Liver (tissue), 9 donors: Measurements from ENCODE around the gene PRC1. TPM values are rescaled to one million over a fixed set of nuclear protein-coding genes. Genes with fewer than 3 reads are reported as not detected.

ENCODE experiments used
- DNase-seq: peaks from one replicate; pipeline ENCODE4 v3.0.0-alpha.2; 2017; ENCODE audit warnings: low spot score
- H3K27ac ChIP-seq, 2 donors: one replicate each; pipeline ENCODE4 v1.7.0; 2013; ENCODE audit warnings: inconsistent platforms in 2 of 2, low read length in 2 of 2, control low read depth in 1 of 2, low read depth in 1 of 2, mild to moderate bottlenecking in 1 of 2
- H3K27me3 ChIP-seq, 4 donors: one replicate each; pipeline versions ENCODE4 v1.6.1 to v1.7.0; 2013; ENCODE audit warnings: low read length in 3 of 4, inconsistent platforms in 1 of 4, mild to moderate bottlenecking in 1 of 4, moderate library complexity in 1 of 4; ENCODE audit not compliant: control insufficient read depth in 4 of 4, insufficient read depth in 4 of 4
- H3K36me3 ChIP-seq, 4 donors: one replicate each; pipeline versions ENCODE4 v1.6.1 to v1.7.0; 2013; ENCODE audit warnings: low read length in 3 of 4, mild to moderate bottlenecking in 3 of 4, low read depth in 1 of 4, moderate library complexity in 1 of 4; ENCODE audit not compliant: control insufficient read depth in 4 of 4, insufficient read depth in 3 of 4
- H3K4me1 ChIP-seq, 4 donors: one replicate each; pipeline versions ENCODE4 v1.6.1 to v1.7.0; 2013; ENCODE audit warnings: low read length in 3 of 4, mild to moderate bottlenecking in 3 of 4, moderate library complexity in 1 of 4; ENCODE audit not compliant: control insufficient read depth in 4 of 4, insufficient read depth in 4 of 4
- H3K4me3 ChIP-seq, 3 donors: one replicate each; pipeline versions ENCODE4 v1.6.1 to v1.7.0; 2013; ENCODE audit warnings: low read length in 3 of 3, control low read depth in 1 of 3, low read depth in 1 of 3, mild to moderate bottlenecking in 1 of 3
- H3K9ac ChIP-seq, 2 donors: one replicate each; pipeline ENCODE4 v1.7.0; 2013; ENCODE audit warnings: low read length in 2 of 2, mild to moderate bottlenecking in 2 of 2, moderate library complexity in 2 of 2, control low read depth in 1 of 2, low read depth in 1 of 2
- H3K9me3 ChIP-seq, 4 donors: one replicate each; pipeline versions ENCODE4 v1.6.1 to v1.7.0; 2013; ENCODE audit warnings: low read length in 3 of 4; ENCODE audit not compliant: control insufficient read depth in 4 of 4
- ATF3 ChIP-seq: IDR thresholded peaks from 2 replicates; pipeline ENCODE4 v1.6.1; 2016; ENCODE audit warnings: antibody characterized with exemption
- EGR1 ChIP-seq, 2 donors: IDR thresholded peaks; 2 replicates each; pipeline ENCODE4 v1.6.1; 2016 to 2018; ENCODE audit warnings: antibody characterized with exemption in 2 of 2, low read depth in 2 of 2
- FOXA1 ChIP-seq: IDR thresholded peaks from 2 replicates; pipeline ENCODE4 v1.6.1; 2016; ENCODE audit warnings: antibody characterized with exemption
- FOXA2 ChIP-seq: IDR thresholded peaks from 2 replicates; pipeline ENCODE4 v1.6.1; 2016; ENCODE audit warnings: antibody characterized with exemption
- GABPA ChIP-seq, 2 donors: IDR thresholded peaks in 1 of 2; conservative IDR thresholded peaks in 1 of 2; 2 replicates each; pipeline ENCODE4 v1.6.1; 2016; ENCODE audit warnings: antibody characterized with exemption in 2 of 2, mild to moderate bottlenecking in 1 of 2, moderate library complexity in 1 of 2
- HNF4A ChIP-seq, 2 donors: conservative IDR thresholded peaks; 2 replicates each; pipeline ENCODE4 v1.6.1; 2016; ENCODE audit warnings: antibody characterized with exemption in 2 of 2, mild to moderate bottlenecking in 2 of 2
- JUND ChIP-seq, 2 donors: IDR thresholded peaks; 2 replicates each; pipeline ENCODE4 v1.6.1; 2016; ENCODE audit warnings: antibody characterized with exemption in 2 of 2
- MAX ChIP-seq: IDR thresholded peaks from 2 replicates; pipeline ENCODE4 v1.6.1; 2016; ENCODE audit warnings: antibody characterized with exemption
- NR2F2 ChIP-seq: IDR thresholded peaks from 2 replicates; pipeline ENCODE4 v1.6.1; 2016; ENCODE audit warnings: antibody characterized with exemption
- REST ChIP-seq: IDR thresholded peaks from 2 replicates; pipeline ENCODE4 v1.6.1; 2016; ENCODE audit warnings: antibody characterized with exemption, mild to moderate bottlenecking
- RXRA ChIP-seq, 2 donors: IDR thresholded peaks; 2 replicates each; pipeline ENCODE4 v1.6.1; 2017 to 2018; ENCODE audit warnings: antibody characterized with exemption in 2 of 2, mild to moderate bottlenecking in 1 of 2
- TAF1 ChIP-seq: conservative IDR thresholded peaks from 2 replicates; pipeline ENCODE4 v1.6.1; 2016; ENCODE audit warnings: antibody characterized with exemption, mild to moderate bottlenecking
- YY1 ChIP-seq: IDR thresholded peaks from 2 replicates; pipeline ENCODE4 v1.6.1; 2016; ENCODE audit warnings: antibody characterized with exemption, mild to moderate bottlenecking
- ZBTB33 ChIP-seq: IDR thresholded peaks from 2 replicates; pipeline ENCODE4 v1.6.1; 2016; ENCODE audit warnings: antibody characterized with exemption
- WGBS: extraction: QIAGEN DNeasy Blood & Tissue Kit; methylation state at CpG from one replicate; pipeline ENCODE4 v1.1.7; 2013; 5-methylcytosine and 5-hydroxymethylcytosine counted together
- polyA plus RNA-seq, 2 donors: library from polyadenylated mRNA; stranded (reverse) in 1 of 2; unstranded in 1 of 2; fragments of 200-250 nt in 1 of 2; fragments of >200 nt in 1 of 2; fragmentation: Nextera tagmentation in 1 of 2; extraction: Ambion mirVana in 1 of 2; gene quantifications; one replicate each; pipeline versions ENCODE4 v1.2.1 to v1.2.3, GENCODE V29; 2013 to 2015
- total RNA-seq, 2 donors: library from RNA; depleted of rRNA; stranded (reverse); fragments of >200 nt; gene quantifications; one replicate each; pipeline ENCODE4 v1.2.3, GENCODE V29; 2014
- donor health status: healthy.
- donor health status: healthy.
- donor health status: healthy.
- donor health status: healthy.
- donor health status: healthy.

The PRC1 gene
- total and polyA plus RNA-seq, 4 donors, result 2.1 to 128 (median 5.6) TPM

GRCh38 chr15:90959894-90960293 is 34.4 kb downstream of the PRC1 start:
- Histone ChIP-seq H3K4me1 (peaks cover 7 to 24% (median 13%) of the 10 kb centered on the region in 4 donors), H3K9ac (no peak overlapping the region), H3K27me3 (no peaks in the 10 kb centered on the region), H3K9me3 (no peaks in the 10 kb centered on the region), H3K4me3 (no peak overlapping the region), H3K36me3 (peaks cover 2 to 27% (median 9%) of the 10 kb centered on the region in 4 donors), H3K27ac (no peak overlapping the region)
- 91% methylated on average over 5 of the region's 5 CpGs for WGBS
- no peak for TF ChIP-seq GABPA (IDR thresholded peaks at IDR 0.05 in 1 of 2, conservative IDR thresholded peaks at IDR 0.05 in 1 of 2)
- TF ChIP-seq ATF3, result no peak
- TF ChIP-seq HNF4A (conservative IDR thresholded peaks at IDR 0.05), result no peak
- TF ChIP-seq TAF1, result no peak
- TF ChIP-seq ZBTB33, result no peak
- DNase-seq, result no peak

GRCh38 chr15:90959028-90959595 is 35.2 kb downstream of the PRC1 start:
- 92% methylated on average over 8 of the region's 8 CpGs for WGBS
- no peak for DNase-seq
- H3K9me3 ChIP-seq, result no peaks in the 10 kb centered on the region
- no peaks in the 10 kb centered on the region for H3K27me3 ChIP-seq
- H3K36me3 ChIP-seq, result peaks cover 2 to 27% (median 9%) of the 10 kb centered on the region in 4 donors
- peaks cover 7 to 24% (median 16%) of the 10 kb centered on the region in 4 donors for H3K4me1 ChIP-seq
- TF ChIP-seq HNF4A (conservative IDR thresholded peaks at IDR 0.05), result no peak
- TF ChIP-seq NR2F2, result no peak
- TF ChIP-seq FOXA2, result no peak
- no peak for TF ChIP-seq REST
- no peak for TF ChIP-seq TAF1
- no peak for TF ChIP-seq YY1
- TF ChIP-seq EGR1 (IDR thresholded peaks at IDR 0.05; ENCODE audit: low read depth in 2 of 2), result no peak
- TF ChIP-seq RXRA (IDR thresholded peaks at IDR 0.05), result no peak
- no peak for TF ChIP-seq FOXA1
- no peak for TF ChIP-seq MAX
- TF ChIP-seq JUND (IDR thresholded peaks at IDR 0.05), result no peak
- TF ChIP-seq ATF3, result no peak
- no peak for TF ChIP-seq GABPA (IDR thresholded peaks at IDR 0.05 in 1 of 2, conservative IDR thresholded peaks at IDR 0.05 in 1 of 2)
- H3K9ac ChIP-seq, result no peak overlapping the region
- H3K4me3 ChIP-seq, result no peak overlapping the region
- H3K27ac ChIP-seq, result no peak overlapping the region
